ENCODE results near the gene MYO18A. TPM values are rescaled to one million over a fixed set of nuclear protein-coding genes. Genes with fewer than 3 reads are reported as not detected.
"Not testable (repeated sequence)": the region's sequence is repeated elsewhere in the genome, so short reads cannot be mapped to it uniquely, and the experiment has no call there.

The MYO18A gene
- total and polyA plus RNA-seq, 2 donors from 2014 or later: 25.6 to 60.7 TPM

GRCh38 chr17:29148257-29148789 lies 31.9 kb downstream of the MYO18A start:
- TF ChIP-seq, protein P1, sequence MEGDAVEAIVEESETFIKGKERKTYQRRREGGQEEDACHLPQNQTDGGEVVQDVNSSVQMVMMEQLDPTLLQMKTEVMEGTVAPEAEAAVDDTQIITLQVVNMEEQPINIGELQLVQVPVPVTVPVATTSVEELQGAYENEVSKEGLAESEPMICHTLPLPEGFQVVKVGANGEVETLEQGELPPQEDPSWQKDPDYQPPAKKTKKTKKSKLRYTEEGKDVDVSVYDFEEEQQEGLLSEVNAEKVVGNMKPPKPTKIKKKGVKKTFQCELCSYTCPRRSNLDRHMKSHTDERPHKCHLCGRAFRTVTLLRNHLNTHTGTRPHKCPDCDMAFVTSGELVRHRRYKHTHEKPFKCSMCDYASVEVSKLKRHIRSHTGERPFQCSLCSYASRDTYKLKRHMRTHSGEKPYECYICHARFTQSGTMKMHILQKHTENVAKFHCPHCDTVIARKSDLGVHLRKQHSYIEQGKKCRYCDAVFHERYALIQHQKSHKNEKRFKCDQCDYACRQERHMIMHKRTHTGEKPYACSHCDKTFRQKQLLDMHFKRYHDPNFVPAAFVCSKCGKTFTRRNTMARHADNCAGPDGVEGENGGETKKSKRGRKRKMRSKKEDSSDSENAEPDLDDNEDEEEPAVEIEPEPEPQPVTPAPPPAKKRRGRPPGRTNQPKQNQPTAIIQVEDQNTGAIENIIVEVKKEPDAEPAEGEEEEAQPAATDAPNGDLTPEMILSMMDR (IDR thresholded peaks at IDR 0.05; ENCODE audit: borderline replicate concordance, extremely low read depth, insufficient read depth): no peak
- H3K36me3 ChIP-seq (ENCODE audit: control insufficient read depth in 2 of 3, insufficient read depth in 3 of 3, low read length in 3 of 3): no peaks in the 10 kb centered on the region
- peak overlapping the region; percentile 78 to 84 for H3K27ac ChIP-seq (ENCODE audit: low read depth in 2 of 2, low read length in 2 of 2)
- H3K4me1 ChIP-seq (ENCODE audit: control insufficient read depth in 2 of 3, insufficient read depth in 2 of 3, low read depth in 1 of 3, low read length in 3 of 3): peaks cover 0 to 17% (median 9%) of the 10 kb centered on the region in 3 donors
- H3K4me3 ChIP-seq (ENCODE audit: low read length in 3 of 3): peak overlapping the region; percentile 54 to 65 (median 61)
- no peaks in the 10 kb centered on the region for H3K27me3 ChIP-seq (ENCODE audit: control insufficient read depth, insufficient read depth, low read length)
- FAIRE-seq (no peak), DNase-seq (peak in 1 of 5 donors; percentile 45)
- intact Hi-C loops (cut with DNase I): loop anchor here (2.0 kb wide), 1 partner anchor 70 kb away; no protein-coding TSS in a partner anchor
- no peaks in the 10 kb centered on the region for H3K9me3 ChIP-seq (ENCODE audit: control insufficient read depth in 2 of 3, insufficient read depth in 1 of 3, low read length in 3 of 3)
- peak overlapping the region in 2 of 3 donors; percentile 59 to 62 for H3K9ac ChIP-seq (ENCODE audit: low read length in 3 of 3)

- no peaks in the 10 kb centered on the region for H3K9me3 ChIP-seq (ENCODE audit: control insufficient read depth in 2 of 3, insufficient read depth in 1 of 3, low read length in 3 of 3)
- DNase-seq: no peak
- peaks cover 0 to 17% (median 9%) of the 10 kb centered on the region in 3 donors for H3K4me1 ChIP-seq (ENCODE audit: control insufficient read depth in 2 of 3, insufficient read depth in 2 of 3, low read depth in 1 of 3, low read length in 3 of 3)
Observed at GRCh38 chr17:29147682-29148081, 32.5 kb downstream of the MYO18A start.

GRCh38 chr17:29147228-29147627 lies 33.0 kb downstream of the MYO18A start:
- H3K27ac ChIP-seq (ENCODE audit: low read depth in 2 of 2, low read length in 2 of 2); H3K9me3 ChIP-seq (ENCODE audit: control insufficient read depth in 2 of 3, insufficient read depth in 1 of 3, low read length in 3 of 3); H3K27me3 ChIP-seq (ENCODE audit: control insufficient read depth, insufficient read depth, low read length); intact Hi-C loops (cut with DNase I); H3K9ac ChIP-seq (ENCODE audit: low read length in 3 of 3); H3K4me3 ChIP-seq (ENCODE audit: low read length in 3 of 3); FAIRE-seq; H3K36me3 ChIP-seq (ENCODE audit: control insufficient read depth in 2 of 3, insufficient read depth in 3 of 3, low read length in 3 of 3): not testable (repeated sequence)
- DNase-seq: peak in 1 of 5 donors; percentile 7
- peaks cover 0 to 17% (median 9%) of the 10 kb centered on the region in 3 donors for H3K4me1 ChIP-seq (ENCODE audit: control insufficient read depth in 2 of 3, insufficient read depth in 2 of 3, low read depth in 1 of 3, low read length in 3 of 3)

More at GRCh38 chr17:29147682-29148081, 32.5 kb downstream of the MYO18A start:
- no peak for FAIRE-seq
- Histone ChIP-seq H3K36me3 (ENCODE audit: control insufficient read depth in 2 of 3, insufficient read depth in 3 of 3, low read length in 3 of 3) (no peaks in the 10 kb centered on the region), H3K4me3 (ENCODE audit: low read length in 3 of 3) (no peak overlapping the region), H3K9ac (ENCODE audit: low read length in 3 of 3) (no peak overlapping the region), H3K27me3 (ENCODE audit: control insufficient read depth, insufficient read depth, low read length) (no peaks in the 10 kb centered on the region), H3K27ac (ENCODE audit: low read depth in 2 of 2, low read length in 2 of 2) (no peak overlapping the region)
- intact Hi-C loops (cut with DNase I): loop anchor here (2.0 kb wide), 1 partner anchor 71 kb away; no protein-coding TSS in a partner anchor
- TF ChIP-seq, protein P1 (IDR thresholded peaks at IDR 0.05; ENCODE audit: borderline replicate concordance, extremely low read depth, insufficient read depth): no peak

DNA sequence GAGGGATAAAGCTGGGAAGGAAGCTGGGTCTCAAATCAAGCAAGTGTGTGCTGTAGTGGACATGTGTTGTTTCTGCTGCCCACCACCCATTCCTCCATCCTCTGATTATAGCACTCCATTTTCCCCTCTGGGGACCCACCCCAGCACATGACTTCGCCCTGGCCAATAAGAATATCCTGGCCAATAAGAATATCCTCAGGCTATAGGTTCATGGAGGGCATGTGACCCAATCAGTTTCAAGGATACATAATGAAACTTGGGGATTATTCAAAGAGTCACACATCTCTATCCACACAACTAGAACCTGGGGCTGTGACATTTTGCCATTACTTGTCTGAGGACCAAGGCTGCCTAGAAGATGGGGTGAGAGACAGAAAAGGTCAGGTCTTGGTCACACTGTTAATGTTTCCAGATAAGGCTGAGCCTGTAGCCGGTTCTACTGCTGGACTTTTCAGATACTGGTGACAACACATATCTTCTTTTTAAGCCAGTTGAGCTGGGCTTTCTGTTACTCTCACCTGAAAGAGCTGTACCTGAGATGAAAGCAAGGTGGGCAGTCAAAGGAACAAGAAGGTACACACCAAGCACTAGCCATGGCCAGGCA lies 33.7 kb downstream of the MYO18A start:
- Histone ChIP-seq H3K36me3 (ENCODE audit: control insufficient read depth in 2 of 3, insufficient read depth in 3 of 3, low read length in 3 of 3) (no peaks in the 10 kb centered on the region), H3K27me3 (ENCODE audit: control insufficient read depth, insufficient read depth, low read length) (no peaks in the 10 kb centered on the region), H3K27ac (ENCODE audit: low read depth in 2 of 2, low read length in 2 of 2) (no peak overlapping the region), H3K9ac (ENCODE audit: low read length in 3 of 3) (no peak overlapping the region), H3K4me3 (ENCODE audit: low read length in 3 of 3) (no peak overlapping the region), H3K4me1 (ENCODE audit: control insufficient read depth in 2 of 3, insufficient read depth in 2 of 3, low read depth in 1 of 3, low read length in 3 of 3) (peaks cover 0 to 19% (median 9%) of the 10 kb centered on the region in 3 donors), H3K9me3 (ENCODE audit: control insufficient read depth in 2 of 3, insufficient read depth in 1 of 3, low read length in 3 of 3) (no peaks in the 10 kb centered on the region)
- DNase-seq (peak in 1 of 5 donors; percentile 6), FAIRE-seq (no peak)
- intact Hi-C loops (cut with DNase I): no loop called here
- TF ChIP-seq, protein P1 (IDR thresholded peaks at IDR 0.05; ENCODE audit: borderline replicate concordance, extremely low read depth, insufficient read depth): no peak

All from kidney (tissue), 14 donors.